Fibroblast of lung (primary cell): ENCODE measurements around the gene KRT85. TPM values are rescaled to one million over a fixed set of nuclear protein-coding genes. Genes with fewer than 3 reads are reported as not detected.

Source experiments
- DNase-seq, 2 donors: peaks; one replicate each; pipeline versions ENCODE4 v3.0.0 to v3.0.0-alpha.2; 2010; ENCODE audit warnings: low read depth in 2 of 2
- H2AFZ ChIP-seq: 2 replicates; pipeline ENCODE4 v1.5.1; 2012; ENCODE audit warnings: low read length, control low read depth, inconsistent platforms
- H3K27ac ChIP-seq: 2 replicates; pipeline ENCODE4 v1.5.1; 2011; ENCODE audit warnings: low read length, control low read depth; ENCODE audit not compliant: insufficient read depth
- H3K27me3 ChIP-seq: 2 replicates; pipeline ENCODE4 v1.5.1; 2011; ENCODE audit warnings: mild to moderate bottlenecking, low read length; ENCODE audit not compliant: control insufficient read depth, insufficient read depth
- H3K36me3 ChIP-seq: 2 replicates; pipeline ENCODE4 v1.5.1; 2011; ENCODE audit warnings: low read length; ENCODE audit not compliant: control insufficient read depth, insufficient read depth
- H3K4me1 ChIP-seq: 2 replicates; pipeline ENCODE4 v1.5.1; 2011; ENCODE audit warnings: low read length; ENCODE audit not compliant: control insufficient read depth, insufficient read depth; ENCODE audit errors: extremely low read depth
- H3K4me2 ChIP-seq: 2 replicates; pipeline ENCODE4 v1.5.1; 2011; ENCODE audit warnings: low read length, control low read depth; ENCODE audit not compliant: insufficient read depth; ENCODE audit errors: extremely low read depth
- H3K4me3 ChIP-seq, 4 experiments: fragments of 200-600 bp in 1 of 4; sonication (generic) in 1 of 4; replicated peaks in 1 of 4; 2 replicates each; pipeline ENCODE4 v1.5.1; 2011 to 2016; ENCODE audit warnings: low read length in 4 of 4, low read depth in 3 of 4, mild to moderate bottlenecking in 3 of 4, control low read depth in 2 of 4, inconsistent platforms in 1 of 4, mixed read lengths in 1 of 4; ENCODE audit not compliant: insufficient read depth in 1 of 4; ENCODE audit errors: control extremely low read depth in 1 of 4
- H3K79me2 ChIP-seq: 2 replicates; pipeline ENCODE4 v1.5.1; 2012; ENCODE audit warnings: mild to moderate bottlenecking, low read length, inconsistent platforms; ENCODE audit not compliant: control insufficient read depth, insufficient read depth
- H3K9ac ChIP-seq: 2 replicates; pipeline ENCODE4 v1.5.1; 2011; ENCODE audit warnings: mild to moderate bottlenecking, low read length, control low read depth; ENCODE audit not compliant: insufficient read depth
- H3K9me3 ChIP-seq: 2 replicates; pipeline ENCODE4 v1.5.1; 2012; ENCODE audit warnings: low read depth, low read length; ENCODE audit not compliant: control insufficient read depth, insufficient read depth
- H4K20me1 ChIP-seq: 2 replicates; pipeline ENCODE4 v1.5.1; 2011; ENCODE audit warnings: low read length; ENCODE audit not compliant: control insufficient read depth, insufficient read depth; ENCODE audit errors: extremely low read depth
- CTCF ChIP-seq, 2 donors: IDR thresholded peaks in 1 of 2; conservative IDR thresholded peaks in 1 of 2; 1 replicate in 1 of 2; 2 replicates in 1 of 2; pipeline ENCODE4 v1.5.1; 2011 to 2012; ENCODE audit warnings: low read length in 2 of 2, control low read depth in 1 of 2, inconsistent platforms in 1 of 2, low read depth in 1 of 2, mild to moderate bottlenecking in 1 of 2
- EZH2 ChIP-seq: IDR thresholded peaks from 2 replicates; pipeline ENCODE4 v1.5.1; 2012; ENCODE audit warnings: low read length, control low read depth, mild to moderate bottlenecking; ENCODE audit errors: missing control alignments
- polyA plus RNA-seq, 2 donors: library from polyadenylated mRNA; depleted of rRNA in 1 of 2; stranded (reverse) in 1 of 2; unstranded in 1 of 2; fragments of >200 nt; gene quantifications; 2 replicates each; pipeline ENCODE4 v1.2.1, GENCODE V29; 2011 to 2012; ENCODE audit warnings: missing spikeins in 1 of 2
- total RNA-seq: library from RNA; depleted of rRNA; stranded (reverse); fragments of >200 nt; gene quantifications from 2 replicates; pipeline ENCODE4 v1.2.1, GENCODE V29; 2014

The KRT85 gene
- total and polyA plus RNA-seq, 2 donors (not counting 1 experiment from before 2014, with no cell fraction given), result not detected

- Histone ChIP-seq H3K36me3 (no peaks in the 10 kb centered on the region), H3K79me2 (no peaks in the 10 kb centered on the region), H3K27ac (no peak overlapping the region), H3K4me2 (no peak overlapping the region), H3K9ac (no peak overlapping the region), H3K9me3 (no peaks in the 10 kb centered on the region), H3K4me1 (no peaks in the 10 kb centered on the region), H3K4me3 (no peak overlapping the region), H4K20me1 (no peaks in the 10 kb centered on the region), H3K27me3 (peaks cover 8% of the 10 kb centered on the region), H2AFZ (no peak overlapping the region)
- DNase-seq, result no peak
- TF ChIP-seq EZH2 (no peak), CTCF (conservative IDR thresholded peaks at IDR 0.05 in 1 of 2, IDR thresholded peaks at IDR 0.05 in 1 of 2; ENCODE audit: low read depth in 1 of 2, low read length in 2 of 2) (no peak)
Observed at GRCh38 chr12:52364901-52365489, 2.3 kb downstream of the KRT85 start.

- no peak overlapping the region for H3K9ac ChIP-seq
- H3K9me3 ChIP-seq, result no peaks in the 10 kb centered on the region
- H3K4me2 ChIP-seq, result no peak overlapping the region
- no peak for TF ChIP-seq CTCF (conservative IDR thresholded peaks at IDR 0.05 in 1 of 2, IDR thresholded peaks at IDR 0.05 in 1 of 2; ENCODE audit: low read depth in 1 of 2, low read length in 2 of 2)
- TF ChIP-seq EZH2, result no peak
- H3K79me2 ChIP-seq, result no peaks in the 10 kb centered on the region
- no peaks in the 10 kb centered on the region for H3K4me1 ChIP-seq
- H4K20me1 ChIP-seq, result no peaks in the 10 kb centered on the region
- H3K27me3 ChIP-seq, result peaks cover 6% of the 10 kb centered on the region
- no peak overlapping the region for H3K27ac ChIP-seq
- no peak for DNase-seq
- no peak overlapping the region for H2AFZ ChIP-seq
- H3K36me3 ChIP-seq, result no peaks in the 10 kb centered on the region
- no peak overlapping the region for H3K4me3 ChIP-seq
Observed at GRCh38 chr12:52364061-52364460, 3.2 kb downstream of the KRT85 start.

GRCh38 chr12:52363111-52363679 is 4.1 kb downstream of the KRT85 start:
- H3K36me3 ChIP-seq, result no peaks in the 10 kb centered on the region
- TF ChIP-seq CTCF (conservative IDR thresholded peaks at IDR 0.05 in 1 of 2, IDR thresholded peaks at IDR 0.05 in 1 of 2; ENCODE audit: low read depth in 1 of 2, low read length in 2 of 2) (no peak), EZH2 (no peak)

More at GRCh38 chr12:52363111-52363679, 4.1 kb downstream of the KRT85 start:
- no peak overlapping the region for H3K4me3 ChIP-seq
- no peak overlapping the region for H3K9ac ChIP-seq
- no peaks in the 10 kb centered on the region for H3K79me2 ChIP-seq
- no peaks in the 10 kb centered on the region for H3K27me3 ChIP-seq
- no peak for DNase-seq
- no peaks in the 10 kb centered on the region for H4K20me1 ChIP-seq
- no peaks in the 10 kb centered on the region for H3K4me1 ChIP-seq
- no peaks in the 10 kb centered on the region for H3K9me3 ChIP-seq
- H3K27ac ChIP-seq, result no peak overlapping the region
- no peak overlapping the region for H2AFZ ChIP-seq
- no peak overlapping the region for H3K4me2 ChIP-seq
